HEK293 (cell line): ENCODE measurements around the gene RHOT2.
A peak's percentile ranks its signal among the peaks of the same experiment; 100 is the strongest.

ENCODE experiments used
- KLF7 ChIP-seq: fragments of 450-650 bp; formaldehyde crosslinking; IDR thresholded peaks from 2 replicates; pipeline ENCODE4 v1.5.1; 2016; ENCODE audit warnings: missing biosample characterization, missing genetic modification characterization, borderline replicate concordance
- PRDM1 ChIP-seq: fragments of 450-650 bp; formaldehyde crosslinking; IDR thresholded peaks from 2 replicates; pipeline ENCODE4; 2016; ENCODE audit warnings: missing biosample characterization, missing genetic modification characterization
- SP2 ChIP-seq: fragments of 450-650 bp; formaldehyde crosslinking; IDR thresholded peaks from 2 replicates; pipeline ENCODE4 v1.5.1; 2016; ENCODE audit warnings: missing biosample characterization, missing genetic modification characterization
- TCF7L2 ChIP-seq: IDR thresholded peaks from 2 replicates; pipeline ENCODE4 v1.6.1; 2011; ENCODE audit warnings: low read depth, mild to moderate bottlenecking, inconsistent platforms, low read length, moderate library complexity, borderline replicate concordance
- YY1 ChIP-seq: fragments of 450-650 bp; formaldehyde crosslinking; IDR thresholded peaks from 2 replicates; pipeline ENCODE4 v1.5.1; 2018; ENCODE audit warnings: missing biosample characterization, missing genetic modification characterization
- ZBTB21 ChIP-seq: fragments of 450-650 bp; formaldehyde crosslinking; IDR thresholded peaks from 2 replicates; pipeline ENCODE4 v1.5.1; 2017; ENCODE audit warnings: missing biosample characterization, missing genetic modification characterization
- ZIC2 ChIP-seq: fragments of 450-650 bp; formaldehyde crosslinking; IDR thresholded peaks from 2 replicates; pipeline ENCODE4 v1.5.1; 2016; ENCODE audit warnings: missing biosample characterization, missing genetic modification characterization
- ZNF121 ChIP-seq: fragments of 450-650 bp; formaldehyde crosslinking; IDR thresholded peaks from 2 replicates; pipeline ENCODE4 v1.5.1; 2016; ENCODE audit warnings: missing biosample characterization, missing genetic modification characterization
- ZNF133 ChIP-seq: fragments of 450-650 bp; formaldehyde crosslinking; IDR thresholded peaks from 2 replicates; pipeline ENCODE4 v1.5.1; 2016; ENCODE audit warnings: missing biosample characterization, missing genetic modification characterization
- ZNF140 ChIP-seq: fragments of 450-650 bp; formaldehyde crosslinking; IDR thresholded peaks from 2 replicates; pipeline ENCODE4 v1.5.1; 2016; ENCODE audit warnings: missing biosample characterization, missing genetic modification characterization
- ZNF16 ChIP-seq: fragments of 450-650 bp; formaldehyde crosslinking; IDR thresholded peaks from 2 replicates; pipeline ENCODE4 v1.5.1; 2016; ENCODE audit warnings: low read depth, missing biosample characterization, missing genetic modification characterization
- ZNF184 ChIP-seq: fragments of 450-650 bp; IDR thresholded peaks from 2 replicates; pipeline ENCODE4 v1.5.1; 2018; ENCODE audit warnings: missing biosample characterization, mild to moderate bottlenecking, missing genetic modification characterization
- ZNF223 ChIP-seq: fragments of 450-650 bp; formaldehyde crosslinking; IDR thresholded peaks from 2 replicates; pipeline ENCODE4 v1.5.1; 2016; ENCODE audit warnings: missing biosample characterization, missing genetic modification characterization
- ZNF248 ChIP-seq: fragments of 450-650 bp; formaldehyde crosslinking; IDR thresholded peaks from 2 replicates; pipeline ENCODE4 v1.5.1; 2017; ENCODE audit warnings: missing biosample characterization, missing genetic modification characterization
- ZNF324 ChIP-seq: fragments of 450-650 bp; formaldehyde crosslinking; IDR thresholded peaks from 2 replicates; pipeline ENCODE4 v1.5.1; 2016; ENCODE audit warnings: missing biosample characterization, missing genetic modification characterization
- ZNF404 ChIP-seq: fragments of 450-650 bp; formaldehyde crosslinking; IDR thresholded peaks from 2 replicates; pipeline ENCODE4 v1.5.1; 2017; ENCODE audit warnings: missing biosample characterization, missing genetic modification characterization
- ZNF558 ChIP-seq: fragments of 450-650 bp; formaldehyde crosslinking; IDR thresholded peaks from 2 replicates; pipeline ENCODE4 v1.5.1; 2016; ENCODE audit warnings: missing biosample characterization, missing genetic modification characterization
- ZNF596 ChIP-seq: fragments of 450-650 bp; IDR thresholded peaks from 2 replicates; pipeline ENCODE4 v1.5.0; 2018; ENCODE audit warnings: missing biosample characterization, mild to moderate bottlenecking, missing genetic modification characterization, moderate library complexity
- ZNF658 ChIP-seq: fragments of 450-650 bp; formaldehyde crosslinking; IDR thresholded peaks from 2 replicates; pipeline ENCODE4; 2016; ENCODE audit warnings: missing biosample characterization, missing genetic modification characterization
- ZNF768 ChIP-seq: fragments of 450-650 bp; formaldehyde crosslinking; IDR thresholded peaks from 2 replicates; pipeline ENCODE4 v1.5.1; 2018; ENCODE audit warnings: missing biosample characterization, mild to moderate bottlenecking, missing genetic modification characterization
- ZSCAN16 ChIP-seq: fragments of 450-650 bp; formaldehyde crosslinking; IDR thresholded peaks from 2 replicates; pipeline ENCODE4 v1.5.1; 2016; ENCODE audit warnings: missing biosample characterization, missing genetic modification characterization
- TF ChIP-seq, protein P1 (sequence below): fragments of 450-650 bp; formaldehyde crosslinking; IDR thresholded peaks from 2 replicates; pipeline ENCODE4 v1.5.1; 2016; ENCODE audit warnings: missing biosample characterization, missing genetic modification characterization
- TF ChIP-seq, protein P2 (sequence below): fragments of 450-650 bp; formaldehyde crosslinking; IDR thresholded peaks from 2 replicates; pipeline ENCODE4 v1.5.0; 2017; ENCODE audit warnings: missing biosample characterization, missing genetic modification characterization, borderline replicate concordance
- TF ChIP-seq, protein P3 (sequence below): fragments of 450-650 bp; formaldehyde crosslinking; IDR thresholded peaks from 2 replicates; pipeline ENCODE4 v1.5.1; 2016; ENCODE audit warnings: missing biosample characterization, missing genetic modification characterization, low read depth
- TF ChIP-seq, protein P4 (sequence below): fragments of 450-650 bp; formaldehyde crosslinking; IDR thresholded peaks from 2 replicates; pipeline ENCODE4 v1.5.1; 2017; ENCODE audit warnings: missing biosample characterization, missing genetic modification characterization
- TF ChIP-seq, protein P5 (sequence below): fragments of 450-650 bp; formaldehyde crosslinking; IDR thresholded peaks from 2 replicates; pipeline ENCODE4 v1.5.1; 2016; ENCODE audit warnings: missing biosample characterization, missing genetic modification characterization

The RHOT2 gene

DNA sequence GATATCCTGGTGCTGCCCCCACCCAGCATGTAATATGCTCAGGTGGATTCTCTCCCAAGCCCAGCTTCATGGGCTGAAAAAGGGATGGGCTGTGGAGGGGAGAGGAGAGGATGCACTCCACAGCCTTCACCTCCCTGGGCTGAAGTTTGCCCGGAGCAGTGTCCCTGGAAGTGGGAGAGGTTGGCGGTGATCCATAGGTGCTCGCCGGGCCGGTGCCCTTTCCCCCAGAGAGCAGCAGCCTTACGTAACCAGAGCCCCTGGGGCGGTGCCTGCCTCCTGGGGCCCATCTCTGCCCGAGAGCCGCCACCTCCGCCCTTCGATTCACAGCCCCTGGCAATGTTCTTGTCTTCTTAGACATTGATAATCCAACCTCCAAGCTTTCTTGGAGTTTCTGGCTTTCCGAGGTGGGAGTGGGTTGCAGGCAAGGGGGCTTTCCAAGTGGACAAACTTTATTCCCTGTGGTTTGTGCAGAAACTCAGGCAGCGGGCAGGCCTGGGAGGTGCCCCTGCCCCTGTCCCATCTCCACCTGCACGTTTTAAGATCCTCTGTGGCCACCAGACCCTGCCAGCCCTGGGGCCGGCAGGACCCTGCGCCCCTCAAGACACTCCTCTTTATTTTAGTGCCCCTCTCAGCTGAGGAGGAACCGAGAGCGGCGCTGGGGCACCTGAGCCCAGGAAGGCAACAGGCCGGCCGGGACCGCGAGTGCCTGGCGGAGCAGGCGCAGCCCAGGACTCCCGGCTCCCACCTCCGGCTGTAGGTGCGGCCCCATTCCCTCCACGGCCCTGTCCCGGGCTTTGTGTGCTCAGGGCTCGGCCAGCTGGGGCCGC is 21.9 kb upstream of the RHOT2 start (continued):
- no peak for TF ChIP-seq KLF7
- no peak for TF ChIP-seq ZNF140 (tag by site-specific recombination)
- TF ChIP-seq ZBTB21 (tag by site-specific recombination) = no peak
- TF ChIP-seq ZNF248 (tag by site-specific recombination) = no peak
- no peak for TF ChIP-seq ZNF596
- peak; percentile 68 for TF ChIP-seq ZIC2 (tag by site-specific recombination)
- TF ChIP-seq YY1 (tag by site-specific recombination) = no peak
- no peak for TF ChIP-seq ZNF658 (tag by site-specific recombination)
- TF ChIP-seq, protein P1, sequence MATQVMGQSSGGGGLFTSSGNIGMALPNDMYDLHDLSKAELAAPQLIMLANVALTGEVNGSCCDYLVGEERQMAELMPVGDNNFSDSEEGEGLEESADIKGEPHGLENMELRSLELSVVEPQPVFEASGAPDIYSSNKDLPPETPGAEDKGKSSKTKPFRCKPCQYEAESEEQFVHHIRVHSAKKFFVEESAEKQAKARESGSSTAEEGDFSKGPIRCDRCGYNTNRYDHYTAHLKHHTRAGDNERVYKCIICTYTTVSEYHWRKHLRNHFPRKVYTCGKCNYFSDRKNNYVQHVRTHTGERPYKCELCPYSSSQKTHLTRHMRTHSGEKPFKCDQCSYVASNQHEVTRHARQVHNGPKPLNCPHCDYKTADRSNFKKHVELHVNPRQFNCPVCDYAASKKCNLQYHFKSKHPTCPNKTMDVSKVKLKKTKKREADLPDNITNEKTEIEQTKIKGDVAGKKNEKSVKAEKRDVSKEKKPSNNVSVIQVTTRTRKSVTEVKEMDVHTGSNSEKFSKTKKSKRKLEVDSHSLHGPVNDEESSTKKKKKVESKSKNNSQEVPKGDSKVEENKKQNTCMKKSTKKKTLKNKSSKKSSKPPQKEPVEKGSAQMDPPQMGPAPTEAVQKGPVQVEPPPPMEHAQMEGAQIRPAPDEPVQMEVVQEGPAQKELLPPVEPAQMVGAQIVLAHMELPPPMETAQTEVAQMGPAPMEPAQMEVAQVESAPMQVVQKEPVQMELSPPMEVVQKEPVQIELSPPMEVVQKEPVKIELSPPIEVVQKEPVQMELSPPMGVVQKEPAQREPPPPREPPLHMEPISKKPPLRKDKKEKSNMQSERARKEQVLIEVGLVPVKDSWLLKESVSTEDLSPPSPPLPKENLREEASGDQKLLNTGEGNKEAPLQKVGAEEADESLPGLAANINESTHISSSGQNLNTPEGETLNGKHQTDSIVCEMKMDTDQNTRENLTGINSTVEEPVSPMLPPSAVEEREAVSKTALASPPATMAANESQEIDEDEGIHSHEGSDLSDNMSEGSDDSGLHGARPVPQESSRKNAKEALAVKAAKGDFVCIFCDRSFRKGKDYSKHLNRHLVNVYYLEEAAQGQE (tag by site-specific recombination) = no peak
- no peak for TF ChIP-seq PRDM1 (tag by site-specific recombination)
- TF ChIP-seq ZNF324 (tag by site-specific recombination) = no peak
- no peak for TF ChIP-seq ZNF223 (tag by site-specific recombination)
- TF ChIP-seq, protein P2, sequence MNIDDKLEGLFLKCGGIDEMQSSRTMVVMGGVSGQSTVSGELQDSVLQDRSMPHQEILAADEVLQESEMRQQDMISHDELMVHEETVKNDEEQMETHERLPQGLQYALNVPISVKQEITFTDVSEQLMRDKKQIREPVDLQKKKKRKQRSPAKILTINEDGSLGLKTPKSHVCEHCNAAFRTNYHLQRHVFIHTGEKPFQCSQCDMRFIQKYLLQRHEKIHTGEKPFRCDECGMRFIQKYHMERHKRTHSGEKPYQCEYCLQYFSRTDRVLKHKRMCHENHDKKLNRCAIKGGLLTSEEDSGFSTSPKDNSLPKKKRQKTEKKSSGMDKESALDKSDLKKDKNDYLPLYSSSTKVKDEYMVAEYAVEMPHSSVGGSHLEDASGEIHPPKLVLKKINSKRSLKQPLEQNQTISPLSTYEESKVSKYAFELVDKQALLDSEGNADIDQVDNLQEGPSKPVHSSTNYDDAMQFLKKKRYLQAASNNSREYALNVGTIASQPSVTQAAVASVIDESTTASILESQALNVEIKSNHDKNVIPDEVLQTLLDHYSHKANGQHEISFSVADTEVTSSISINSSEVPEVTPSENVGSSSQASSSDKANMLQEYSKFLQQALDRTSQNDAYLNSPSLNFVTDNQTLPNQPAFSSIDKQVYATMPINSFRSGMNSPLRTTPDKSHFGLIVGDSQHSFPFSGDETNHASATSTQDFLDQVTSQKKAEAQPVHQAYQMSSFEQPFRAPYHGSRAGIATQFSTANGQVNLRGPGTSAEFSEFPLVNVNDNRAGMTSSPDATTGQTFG (tag by site-specific recombination) = no peak
- TF ChIP-seq ZNF404 (tag by site-specific recombination) = no peak
- TF ChIP-seq ZNF16 (tag by site-specific recombination) = no peak
- 0 out of 2 replicates have a peak, but pooled peaks have one; percentile 13 for TF ChIP-seq SP2 (tag by site-specific recombination)
- TF ChIP-seq, protein P3, sequence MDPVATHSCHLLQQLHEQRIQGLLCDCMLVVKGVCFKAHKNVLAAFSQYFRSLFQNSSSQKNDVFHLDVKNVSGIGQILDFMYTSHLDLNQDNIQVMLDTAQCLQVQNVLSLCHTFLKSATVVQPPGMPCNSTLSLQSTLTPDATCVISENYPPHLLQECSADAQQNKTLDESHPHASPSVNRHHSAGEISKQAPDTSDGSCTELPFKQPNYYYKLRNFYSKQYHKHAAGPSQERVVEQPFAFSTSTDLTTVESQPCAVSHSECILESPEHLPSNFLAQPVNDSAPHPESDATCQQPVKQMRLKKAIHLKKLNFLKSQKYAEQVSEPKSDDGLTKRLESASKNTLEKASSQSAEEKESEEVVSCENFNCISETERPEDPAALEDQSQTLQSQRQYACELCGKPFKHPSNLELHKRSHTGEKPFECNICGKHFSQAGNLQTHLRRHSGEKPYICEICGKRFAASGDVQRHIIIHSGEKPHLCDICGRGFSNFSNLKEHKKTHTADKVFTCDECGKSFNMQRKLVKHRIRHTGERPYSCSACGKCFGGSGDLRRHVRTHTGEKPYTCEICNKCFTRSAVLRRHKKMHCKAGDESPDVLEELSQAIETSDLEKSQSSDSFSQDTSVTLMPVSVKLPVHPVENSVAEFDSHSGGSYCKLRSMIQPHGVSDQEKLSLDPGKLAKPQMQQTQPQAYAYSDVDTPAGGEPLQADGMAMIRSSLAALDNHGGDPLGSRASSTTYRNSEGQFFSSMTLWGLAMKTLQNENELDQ (tag by site-specific recombination) = no peak
- TF ChIP-seq ZNF184 (tag by site-specific recombination) = no peak
- TF ChIP-seq TCF7L2 = no peak
- no peak for TF ChIP-seq ZNF133 (tag by site-specific recombination)
- TF ChIP-seq ZNF768 (tag by site-specific recombination) = no peak
- TF ChIP-seq ZNF558 (tag by site-specific recombination) = no peak
- TF ChIP-seq ZSCAN16 (tag by site-specific recombination) = no peak
- TF ChIP-seq, protein P4, sequence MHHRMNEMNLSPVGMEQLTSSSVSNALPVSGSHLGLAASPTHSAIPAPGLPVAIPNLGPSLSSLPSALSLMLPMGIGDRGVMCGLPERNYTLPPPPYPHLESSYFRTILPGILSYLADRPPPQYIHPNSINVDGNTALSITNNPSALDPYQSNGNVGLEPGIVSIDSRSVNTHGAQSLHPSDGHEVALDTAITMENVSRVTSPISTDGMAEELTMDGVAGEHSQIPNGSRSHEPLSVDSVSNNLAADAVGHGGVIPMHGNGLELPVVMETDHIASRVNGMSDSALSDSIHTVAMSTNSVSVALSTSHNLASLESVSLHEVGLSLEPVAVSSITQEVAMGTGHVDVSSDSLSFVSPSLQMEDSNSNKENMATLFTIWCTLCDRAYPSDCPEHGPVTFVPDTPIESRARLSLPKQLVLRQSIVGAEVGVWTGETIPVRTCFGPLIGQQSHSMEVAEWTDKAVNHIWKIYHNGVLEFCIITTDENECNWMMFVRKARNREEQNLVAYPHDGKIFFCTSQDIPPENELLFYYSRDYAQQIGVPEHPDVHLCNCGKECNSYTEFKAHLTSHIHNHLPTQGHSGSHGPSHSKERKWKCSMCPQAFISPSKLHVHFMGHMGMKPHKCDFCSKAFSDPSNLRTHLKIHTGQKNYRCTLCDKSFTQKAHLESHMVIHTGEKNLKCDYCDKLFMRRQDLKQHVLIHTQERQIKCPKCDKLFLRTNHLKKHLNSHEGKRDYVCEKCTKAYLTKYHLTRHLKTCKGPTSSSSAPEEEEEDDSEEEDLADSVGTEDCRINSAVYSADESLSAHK (tag by site-specific recombination) = no peak
- TF ChIP-seq, protein P5, sequence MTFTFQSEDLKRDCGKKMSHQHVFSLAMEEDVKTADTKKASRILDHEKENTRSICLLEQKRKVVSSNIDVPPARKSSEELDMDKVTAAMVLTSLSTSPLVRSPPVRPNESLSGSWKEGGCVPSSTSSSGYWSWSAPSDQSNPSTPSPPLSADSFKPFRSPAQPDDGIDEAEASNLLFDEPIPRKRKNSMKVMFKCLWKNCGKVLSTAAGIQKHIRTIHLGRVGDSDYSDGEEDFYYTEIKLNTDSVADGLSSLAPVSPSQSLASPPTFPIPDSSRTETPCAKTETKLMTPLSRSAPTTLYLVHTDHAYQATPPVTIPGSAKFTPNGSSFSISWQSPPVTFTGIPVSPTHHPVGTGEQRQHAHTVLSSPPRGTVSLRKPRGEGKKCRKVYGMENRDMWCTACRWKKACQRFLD (tag by site-specific recombination) = no peak
- no peak for TF ChIP-seq ZNF121
